ENCODE measurements around the gene ARSI.

Gene ARSI

GRCh38 chr5:150261231-150261630 is 41.5 kb downstream of the ARSI start:
- no peak for TF ChIP-seq CTCF (conservative IDR thresholded peaks at IDR 0.05; ENCODE audit: low read length)
- no peak overlapping the region for H3K4me3 ChIP-seq (ENCODE audit: low read length)
- DNase-seq (ENCODE audit: low read depth): no peak

GRCh38 chr5:150258130-150258529 is 44.6 kb downstream of the ARSI start:
- no peak overlapping the region for H3K4me3 ChIP-seq (ENCODE audit: low read length)
- no peak for DNase-seq (ENCODE audit: low read depth)

GRCh38 chr5:150257424-150257823 is 45.3 kb downstream of the ARSI start:
- no peak for TF ChIP-seq CTCF (conservative IDR thresholded peaks at IDR 0.05; ENCODE audit: low read length)

More at GRCh38 chr5:150258130-150258529, 44.6 kb downstream of the ARSI start:
- no peak for TF ChIP-seq CTCF (conservative IDR thresholded peaks at IDR 0.05; ENCODE audit: low read length)

GRCh38 chr5:150256410-150257064 is 46.2 kb downstream of the ARSI start:
- DNase-seq (ENCODE audit: low read depth): no peak
- H3K4me3 ChIP-seq (ENCODE audit: low read length): no peak overlapping the region
- TF ChIP-seq CTCF (conservative IDR thresholded peaks at IDR 0.05; ENCODE audit: low read length): no peak

More at GRCh38 chr5:150257424-150257823, 45.3 kb downstream of the ARSI start:
- H3K4me3 ChIP-seq (ENCODE audit: low read length): no peak overlapping the region
- DNase-seq (ENCODE audit: low read depth): no peak

GRCh38 chr5:150255659-150256409 is 46.9 kb downstream of the ARSI start:
- no peak overlapping the region for H3K4me3 ChIP-seq (ENCODE audit: low read length)
- no peak for TF ChIP-seq CTCF (conservative IDR thresholded peaks at IDR 0.05; ENCODE audit: low read length)
- no peak for DNase-seq (ENCODE audit: low read depth)

GRCh38 chr5:150254774-150255173 is 47.9 kb downstream of the ARSI start:
- no peak overlapping the region for H3K4me3 ChIP-seq (ENCODE audit: low read length)
- TF ChIP-seq CTCF (conservative IDR thresholded peaks at IDR 0.05; ENCODE audit: low read length): no peak
- no peak for DNase-seq (ENCODE audit: low read depth)

GRCh38 chr5:150254363-150254762 is 48.3 kb downstream of the ARSI start:
- H3K4me3 ChIP-seq (ENCODE audit: low read length): no peak overlapping the region
- DNase-seq (ENCODE audit: low read depth): no peak
- no peak for TF ChIP-seq CTCF (conservative IDR thresholded peaks at IDR 0.05; ENCODE audit: low read length)

Data from AG10803 (cell line).